GM23338 (cell line): Measurements from ENCODE around the gene UBN1. TPM values are rescaled to one million over a fixed set of nuclear protein-coding genes. Genes with fewer than 3 reads are reported as not detected.

Experiments used
- ATAC-seq: fragments of 200-7000 bp; cut with Tn5 transposase; 3 replicates; pipeline ENCODE4 v1.9.1; 2020
- DNase-seq: peaks from one replicate; pipeline ENCODE4 v3.0.0-alpha.2; 2015; ENCODE audit warnings: low spot score
- H2AFZ ChIP-seq: fragments of 200-600 bp; sonication (generic); 2 replicates; pipeline ENCODE4 v1.8.0; 2016; ENCODE audit warnings: antibody characterized with exemption, mild to moderate bottlenecking, moderate library complexity
- H3F3A ChIP-seq: fragments of 200-600 bp; sonication (generic); replicated peaks from 2 replicates; pipeline ENCODE4 v1.8.0; 2017; ENCODE audit warnings: antibody characterized with exemption, mixed run types, low read depth
- H3K27ac ChIP-seq: fragments of 200-600 bp; sonication (generic); 2 replicates; pipeline ENCODE4 v1.6.1; 2016; ENCODE audit warnings: low read depth
- H3K27me3 ChIP-seq: fragments of 200-600 bp; sonication (generic); 2 replicates; pipeline ENCODE4 v1.8.0; 2016; ENCODE audit warnings: mild to moderate bottlenecking, mixed run types, moderate library complexity; ENCODE audit not compliant: insufficient read depth
- H3K36me3 ChIP-seq: fragments of 200-600 bp; sonication (generic); 2 replicates; pipeline ENCODE4 v1.8.0; 2016; ENCODE audit warnings: mild to moderate bottlenecking; ENCODE audit not compliant: insufficient read depth
- H3K4me1 ChIP-seq: fragments of 200-600 bp; sonication (generic); 2 replicates; pipeline ENCODE4 v1.8.0; 2016; ENCODE audit warnings: mild to moderate bottlenecking, moderate library complexity; ENCODE audit not compliant: insufficient read depth
- H3K4me2 ChIP-seq: fragments of 200-600 bp; sonication (generic); 2 replicates; pipeline ENCODE4 v1.7.1; 2017; ENCODE audit warnings: mixed run types
- H3K4me3 ChIP-seq: fragments of 200-600 bp; sonication (generic); 2 replicates; pipeline ENCODE4 v1.6.1; 2016; ENCODE audit warnings: mixed run types
- H3K79me2 ChIP-seq: fragments of 200-600 bp; sonication (generic); replicated peaks from 2 replicates; pipeline ENCODE4 v1.8.0; 2017; ENCODE audit warnings: mild to moderate bottlenecking; ENCODE audit not compliant: insufficient read depth
- H3K9me2 ChIP-seq: fragments of 200-600 bp; sonication (generic); 2 replicates; pipeline ENCODE4 v1.8.0; 2017; ENCODE audit not compliant: insufficient read depth
- H4K20me1 ChIP-seq: fragments of 200-600 bp; sonication (generic); replicated peaks from 2 replicates; pipeline ENCODE4 v1.8.0; 2017; ENCODE audit warnings: mild to moderate bottlenecking; ENCODE audit not compliant: insufficient read depth
- H3K27ac Mint-ChIP-seq: 2 replicates; pipeline ENCODE4 v1.8.0; 2020; ENCODE audit warnings: inconsistent platforms, mild to moderate bottlenecking, moderate library complexity, mixed read lengths
- H3K27me3 Mint-ChIP-seq: 3 replicates; pipeline ENCODE4 v1.8.0; 2022; ENCODE audit warnings: low read depth, mild to moderate bottlenecking, moderate library complexity, mixed read lengths, inconsistent platforms; ENCODE audit not compliant: insufficient read depth, poor library complexity
- H3K36me3 Mint-ChIP-seq: 3 replicates; pipeline ENCODE4 v1.8.0; 2021; ENCODE audit warnings: low read depth, mild to moderate bottlenecking, inconsistent platforms, moderate library complexity, mixed read lengths
- H3K4me1 Mint-ChIP-seq: 3 replicates; pipeline ENCODE4 v1.8.0; 2020; ENCODE audit warnings: mild to moderate bottlenecking, inconsistent platforms, mixed read lengths
- H3K4me3 Mint-ChIP-seq: 3 replicates; pipeline ENCODE4 v1.8.0; 2021; ENCODE audit warnings: moderate library complexity, mild to moderate bottlenecking, inconsistent platforms, mixed read lengths
- H3K9me3 Mint-ChIP-seq: 3 replicates; pipeline ENCODE4 v1.8.0; 2020; ENCODE audit warnings: moderate library complexity, mild to moderate bottlenecking, inconsistent platforms, mixed read lengths
- CREB1 ChIP-seq: fragments of 250-450 bp; sonication (Bioruptor Pico); IDR thresholded peaks from 2 replicates; pipeline ENCODE4 v1.5.0; 2020; ENCODE audit warnings: low read depth, mild to moderate bottlenecking, moderate library complexity
- CTCF ChIP-seq, 2 experiments: fragments of 200-600 bp in 1 of 2; sonication (generic) in 1 of 2; conservative IDR thresholded peaks; 2 replicates each; pipeline versions ENCODE4 v1.5.1 to v1.6.1; 2016 to 2017; ENCODE audit warnings: antibody characterized with exemption in 2 of 2, low read depth in 2 of 2, mild to moderate bottlenecking in 2 of 2, moderate library complexity in 1 of 2
- ETS1 ChIP-seq: IDR thresholded peaks from 2 replicates; pipeline ENCODE4 v1.6.1; 2016; ENCODE audit warnings: antibody characterized with exemption
- EZH2 ChIP-seq: fragments of 200-600 bp; sonication (generic); IDR thresholded peaks from one replicate; pipeline ENCODE4 v1.8.0; 2017; ENCODE audit warnings: antibody characterized with exemption, mild to moderate bottlenecking, low read depth; ENCODE audit not compliant: unreplicated experiment
- EZH2phosphoT487 ChIP-seq: fragments of 200-600 bp; sonication (generic); IDR thresholded peaks from one replicate; pipeline ENCODE4 v1.8.1; 2018; ENCODE audit warnings: antibody characterized with exemption; ENCODE audit not compliant: unreplicated experiment
- JUNB ChIP-seq: IDR thresholded peaks from one replicate; pipeline ENCODE4 v1.6.1; 2016; ENCODE audit warnings: antibody characterized with exemption; ENCODE audit not compliant: unreplicated experiment
- NANOG ChIP-seq: IDR thresholded peaks from 2 replicates; pipeline ENCODE4 v1.6.1; 2016; ENCODE audit warnings: antibody characterized with exemption, borderline replicate concordance
- POLR2AphosphoS5 ChIP-seq: IDR thresholded peaks from 2 replicates; pipeline ENCODE4 v1.6.1; 2016; ENCODE audit warnings: antibody characterized with exemption, low read depth
- REST ChIP-seq: IDR thresholded peaks from one replicate; pipeline ENCODE4 v1.6.1; 2018; ENCODE audit warnings: antibody characterized with exemption; ENCODE audit not compliant: unreplicated experiment
- STAT1 ChIP-seq: IDR thresholded peaks from one replicate; pipeline ENCODE4 v1.6.1; 2016; ENCODE audit warnings: antibody characterized with exemption; ENCODE audit not compliant: unreplicated experiment
- ZNF114 ChIP-seq: fragments of 250-450 bp; sonication (Bioruptor Pico); IDR thresholded peaks from 2 replicates; pipeline ENCODE4 v1.5.0; 2020; ENCODE audit warnings: mild to moderate bottlenecking, moderate library complexity
- ZNF331 ChIP-seq: fragments of 250-450 bp; sonication (Bioruptor Pico); IDR thresholded peaks from 2 replicates; pipeline ENCODE4 v1.5.0; 2020; ENCODE audit warnings: low read depth, mild to moderate bottlenecking, moderate library complexity
- polyA plus RNA-seq: library from polyadenylated mRNA; unstranded; fragments of >200 nt; fragmentation: Nextera tagmentation; extraction: Ambion mirVana; gene quantifications from 2 replicates; pipeline ENCODE4 v1.2.1, GENCODE V29; 2016
- total RNA-seq: library from RNA; depleted of rRNA; stranded (reverse); fragments of >200 nt; shearing (Covaris generic); gene quantifications from 2 replicates; pipeline ENCODE4 v1.2.3, GENCODE V29; 2014
- TF ChIP-seq, protein P1 (sequence below): fragments of 250-450 bp; sonication (Bioruptor Pico); IDR thresholded peaks from 2 replicates; pipeline ENCODE4 v1.5.0; 2020; ENCODE audit warnings: mild to moderate bottlenecking, moderate library complexity

Gene UBN1
- total and polyA plus RNA-seq, 2 experiments from 2014 or later, result 18.3 to 46.8 TPM

DNA sequence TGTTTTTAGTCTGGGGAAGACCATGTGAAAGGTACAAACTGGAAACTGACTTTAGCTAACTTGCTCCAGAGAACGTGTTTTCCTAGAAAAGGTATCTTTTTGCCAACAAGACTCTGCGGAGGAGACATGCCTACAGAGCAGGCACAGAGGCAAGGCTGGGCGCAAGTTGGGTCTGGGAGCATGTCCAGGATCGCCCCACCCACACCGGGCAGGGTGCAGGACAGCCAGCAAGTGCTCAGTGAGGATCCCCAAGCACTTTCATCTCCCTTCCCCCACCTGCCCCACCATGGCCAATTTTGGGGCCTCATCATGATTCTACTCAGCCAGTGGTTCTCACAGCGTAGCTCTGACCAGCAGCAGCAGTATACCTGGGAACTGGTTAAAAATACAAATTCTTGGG lies 26.6 kb upstream of the UBN1 start:
- H3K27me3 Mint-ChIP-seq, result peaks cover 1% of the 10 kb centered on the region

More for the DNA sequence above, 26.6 kb upstream of the UBN1 start:
- Histone ChIP-seq H3K4me1 (no peaks in the 10 kb centered on the region), H3K4me3 (no peak overlapping the region), H2AFZ (no peak overlapping the region), H3K4me2 (no peak overlapping the region), H3K9me2 (no peaks in the 10 kb centered on the region), H3K27me3 (no peaks in the 10 kb centered on the region), H4K20me1 (no peaks in the 10 kb centered on the region; the same call in 1 of the 2 replicates), H3K79me2 (no peaks in the 10 kb centered on the region), H3F3A (0 out of 2 replicates have a peak, but pooled peaks cover 3% of the 10 kb centered on the region), H3K36me3 (peaks cover 37% of the 10 kb centered on the region), H3K27ac (no peak overlapping the region)
- Mint-ChIP-seq H3K36me3 (peaks cover 64% of the 10 kb centered on the region), H3K4me3 (no peak overlapping the region), H3K4me1 (no peaks in the 10 kb centered on the region), H3K9me3 (no peaks in the 10 kb centered on the region), H3K27ac (no peak overlapping the region)
- ATAC-seq (no peak), DNase-seq (no peak)
- no peak for TF ChIP-seq POLR2AphosphoS5
- no peak for TF ChIP-seq NANOG
- TF ChIP-seq, protein P1, sequence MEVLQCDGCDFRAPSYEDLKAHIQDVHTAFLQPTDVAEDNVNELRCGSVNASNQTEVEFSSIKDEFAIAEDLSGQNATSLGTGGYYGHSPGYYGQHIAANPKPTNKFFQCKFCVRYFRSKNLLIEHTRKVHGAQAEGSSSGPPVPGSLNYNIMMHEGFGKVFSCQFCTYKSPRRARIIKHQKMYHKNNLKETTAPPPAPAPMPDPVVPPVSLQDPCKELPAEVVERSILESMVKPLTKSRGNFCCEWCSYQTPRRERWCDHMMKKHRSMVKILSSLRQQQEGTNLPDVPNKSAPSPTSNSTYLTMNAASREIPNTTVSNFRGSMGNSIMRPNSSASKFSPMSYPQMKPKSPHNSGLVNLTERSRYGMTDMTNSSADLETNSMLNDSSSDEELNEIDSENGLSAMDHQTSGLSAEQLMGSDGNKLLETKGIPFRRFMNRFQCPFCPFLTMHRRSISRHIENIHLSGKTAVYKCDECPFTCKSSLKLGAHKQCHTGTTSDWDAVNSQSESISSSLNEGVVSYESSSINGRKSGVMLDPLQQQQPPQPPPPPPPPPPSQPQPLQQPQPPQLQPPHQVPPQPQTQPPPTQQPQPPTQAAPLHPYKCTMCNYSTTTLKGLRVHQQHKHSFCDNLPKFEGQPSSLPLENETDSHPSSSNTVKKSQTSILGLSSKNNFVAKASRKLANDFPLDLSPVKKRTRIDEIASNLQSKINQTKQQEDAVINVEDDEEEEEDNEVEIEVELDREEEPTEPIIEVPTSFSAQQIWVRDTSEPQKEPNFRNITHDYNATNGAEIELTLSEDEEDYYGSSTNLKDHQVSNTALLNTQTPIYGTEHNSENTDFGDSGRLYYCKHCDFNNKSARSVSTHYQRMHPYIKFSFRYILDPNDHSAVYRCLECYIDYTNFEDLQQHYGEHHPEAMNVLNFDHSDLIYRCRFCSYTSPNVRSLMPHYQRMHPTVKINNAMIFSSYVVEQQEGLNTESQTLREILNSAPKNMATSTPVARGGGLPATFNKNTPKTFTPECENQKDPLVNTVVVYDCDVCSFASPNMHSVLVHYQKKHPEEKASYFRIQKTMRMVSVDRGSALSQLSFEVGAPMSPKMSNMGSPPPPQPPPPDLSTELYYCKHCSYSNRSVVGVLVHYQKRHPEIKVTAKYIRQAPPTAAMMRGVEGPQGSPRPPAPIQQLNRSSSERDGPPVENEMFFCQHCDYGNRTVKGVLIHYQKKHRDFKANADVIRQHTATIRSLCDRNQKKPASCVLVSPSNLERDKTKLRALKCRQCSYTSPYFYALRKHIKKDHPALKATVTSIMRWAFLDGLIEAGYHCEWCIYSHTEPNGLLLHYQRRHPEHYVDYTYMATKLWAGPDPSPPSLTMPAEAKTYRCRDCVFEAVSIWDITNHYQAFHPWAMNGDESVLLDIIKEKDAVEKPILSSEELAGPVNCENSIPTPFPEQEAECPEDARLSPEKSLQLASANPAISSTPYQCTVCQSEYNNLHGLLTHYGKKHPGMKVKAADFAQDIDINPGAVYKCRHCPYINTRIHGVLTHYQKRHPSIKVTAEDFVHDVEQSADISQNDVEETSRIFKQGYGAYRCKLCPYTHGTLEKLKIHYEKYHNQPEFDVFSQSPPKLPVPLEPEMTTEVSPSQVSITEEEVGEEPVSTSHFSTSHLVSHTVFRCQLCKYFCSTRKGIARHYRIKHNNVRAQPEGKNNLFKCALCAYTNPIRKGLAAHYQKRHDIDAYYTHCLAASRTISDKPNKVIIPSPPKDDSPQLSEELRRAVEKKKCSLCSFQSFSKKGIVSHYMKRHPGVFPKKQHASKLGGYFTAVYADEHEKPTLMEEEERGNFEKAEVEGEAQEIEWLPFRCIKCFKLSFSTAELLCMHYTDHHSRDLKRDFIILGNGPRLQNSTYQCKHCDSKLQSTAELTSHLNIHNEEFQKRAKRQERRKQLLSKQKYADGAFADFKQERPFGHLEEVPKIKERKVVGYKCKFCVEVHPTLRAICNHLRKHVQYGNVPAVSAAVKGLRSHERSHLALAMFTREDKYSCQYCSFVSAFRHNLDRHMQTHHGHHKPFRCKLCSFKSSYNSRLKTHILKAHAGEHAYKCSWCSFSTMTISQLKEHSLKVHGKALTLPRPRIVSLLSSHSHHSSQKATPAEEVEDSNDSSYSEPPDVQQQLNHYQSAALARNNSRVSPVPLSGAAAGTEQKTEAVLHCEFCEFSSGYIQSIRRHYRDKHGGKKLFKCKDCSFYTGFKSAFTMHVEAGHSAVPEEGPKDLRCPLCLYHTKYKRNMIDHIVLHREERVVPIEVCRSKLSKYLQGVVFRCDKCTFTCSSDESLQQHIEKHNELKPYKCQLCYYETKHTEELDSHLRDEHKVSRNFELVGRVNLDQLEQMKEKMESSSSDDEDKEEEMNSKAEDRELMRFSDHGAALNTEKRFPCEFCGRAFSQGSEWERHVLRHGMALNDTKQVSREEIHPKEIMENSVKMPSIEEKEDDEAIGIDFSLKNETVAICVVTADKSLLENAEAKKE, result no peak
- TF ChIP-seq REST, result no peak
- TF ChIP-seq JUNB, result no peak
- no peak for TF ChIP-seq ETS1
- no peak for TF ChIP-seq EZH2
- no peak for TF ChIP-seq CREB1 (CRISPR knock-in tag)
- TF ChIP-seq ZNF114 (CRISPR knock-in tag), result no peak
- TF ChIP-seq CTCF (conservative IDR thresholded peaks at IDR 0.05; ENCODE audit: low read depth in 2 of 2), result no peak
- TF ChIP-seq STAT1, result no peak
- TF ChIP-seq ZNF331 (CRISPR knock-in tag), result no peak
- TF ChIP-seq EZH2phosphoT487, result no peak
